ENCODE measurements around the gene PHACTR1. TPM values are rescaled to one million over a fixed set of nuclear protein-coding genes. Genes with fewer than 3 reads are reported as not detected.

Gene PHACTR1
- total and polyA plus RNA-seq, 9 of the 15 experiments (the other 6 are each of a cell fraction or from before 2014, with no cell fraction given) = 11.5 to 32.6 (median 22.0) TPM

GRCh38 chr6:12976366-12976765, 259.8 kb downstream of the PHACTR1 start:
- CTCF ChIA-PET (ENCODE audit: low intra/inter-chr PET ratio) = no interaction called here
- H3K4me3 ChIP-seq = no peak overlapping the region
- ATAC-seq (no peak), DNase-seq (ENCODE audit: extremely low read depth in 1 of 4, low spot score in 3 of 4) (no peak), FAIRE-seq (no peak)
- H2AFZ ChIP-seq (ENCODE audit: low read depth, low read length) = no peak overlapping the region
- no peak overlapping the region for H3K9ac ChIP-seq (ENCODE audit: insufficient read depth in 1 of 2, low read depth in 2 of 2, low read length in 2 of 2)
- H4K20me1 ChIP-seq (replicated peaks; ENCODE audit: control insufficient read depth, insufficient read depth, low read length) = no peaks in the 10 kb centered on the region; the same call in 1 of the 2 replicates
- H3K4me2 ChIP-seq (ENCODE audit: insufficient read depth, low read length) = no peak overlapping the region
- H3K36me3 ChIP-seq (ENCODE audit: control insufficient read depth, insufficient read depth, low read length) = no peaks in the 10 kb centered on the region
- 0% methylated on average over 5 of the region's 5 CpGs for WGBS (ENCODE audit: insufficient coverage, low coverage, missing lambda C conversion rate)
- peaks cover 14 to 22% of the 10 kb centered on the region in 2 experiments; a peak in 4 of 5 replicates for H3K27me3 ChIP-seq (ENCODE audit: control insufficient read depth in 2 of 2, insufficient read depth in 2 of 2, low read length in 2 of 2)
- no TSS peak for BruUV-seq (replicated peaks)
- in situ Hi-C loops (cut with MboI) (no loop called here), intact Hi-C loops (cut with micrococcal nuclease) (no loop called here)
- H3K79me2 ChIP-seq (ENCODE audit: control insufficient read depth, insufficient read depth, low read length) = no peaks in the 10 kb centered on the region
- no peaks in the 10 kb centered on the region for H3K9me3 ChIP-seq (replicated peaks; ENCODE audit: control insufficient read depth, insufficient read depth, low read depth, low read length)
- TF ChIP-seq CCNT2 (IDR thresholded peaks at IDR 0.05; ENCODE audit: borderline replicate concordance, extremely low read depth, insufficient read length, low read depth, low read length) = no peak
- TF ChIP-seq MAFF (IDR thresholded peaks at IDR 0.05; ENCODE audit: low read length) = no peak
- TF ChIP-seq IRF1 (CRISPR knock-in tag; IDR thresholded peaks at IDR 0.05; ENCODE audit: borderline replicate concordance) = no peak
- no peak for TF ChIP-seq PBX2 (CRISPR knock-in tag; IDR thresholded peaks at IDR 0.05; ENCODE audit: low read depth)
- TF ChIP-seq PBX2 (tag; conservative IDR thresholded peaks at IDR 0.05; ENCODE audit: low read depth) = no peak
- TF ChIP-seq MECOM (CRISPR knock-in tag; IDR thresholded peaks at IDR 0.05) = no peak
- H3K27ac ChIP-seq (ENCODE audit: extremely low read depth, low read depth, low read length) = no peak overlapping the region
- POLR2A ChIA-PET = no interaction called here
- H3K4me1 ChIP-seq (replicated peaks in 1 of 2; ENCODE audit: control insufficient read depth in 2 of 2, insufficient read depth in 2 of 2, low read length in 2 of 2) = no peaks in the 10 kb centered on the region
- H3K9me1 ChIP-seq (ENCODE audit: control insufficient read depth, insufficient read depth, low read length) = no peaks in the 10 kb centered on the region
